Tibial nerve (tissue), 3 donors: ENCODE measurements around the gene MEOX1.

Experiments
- CTCF ChIP-seq, 5 experiments: fragments of 200-600 bp in 3 of 5; fragments of 450-650 bp in 2 of 5; sonication (generic) in 3 of 5; IDR thresholded peaks; one replicate each; pipeline ENCODE4 v1.5.1; 2016 to 2019; ENCODE audit warnings: antibody characterized with exemption in 5 of 5, mild to moderate bottlenecking in 3 of 5, moderate library complexity in 2 of 5
- POLR2A ChIP-seq, 2 donors: fragments of 450-650 bp; IDR thresholded peaks; one replicate each; pipeline ENCODE4 v1.6.1; 2017; ENCODE audit warnings: antibody characterized with exemption in 2 of 2, mild to moderate bottlenecking in 2 of 2, moderate library complexity in 2 of 2

GRCh38 chr17:43644081-43644480, 17.6 kb downstream of the MEOX1 start:
- TF ChIP-seq CTCF (IDR thresholded peaks at IDR 0.05) (no peak), POLR2A (IDR thresholded peaks at IDR 0.05) (no peak)
